ENCODE results near the gene ZNF669.

- no peak for TF ChIP-seq POLR2A (IDR thresholded peaks at IDR 0.05; ENCODE audit: low read depth, low read length)
- no peak for TF ChIP-seq TAF1 (IDR thresholded peaks at IDR 0.05; ENCODE audit: low read depth, low read length)
- TF ChIP-seq POLR2AphosphoS5 (IDR thresholded peaks at IDR 0.05; ENCODE audit: low read depth, low read length) = no peak
These were observed 27.1 kb upstream of the ZNF669 start for GRCh38 chr1:247131236-247131635.
